Smooth muscle cell (in vitro differentiated cells): ENCODE results near the gene AIG1. TPM values are rescaled to one million over a fixed set of nuclear protein-coding genes. Genes with fewer than 3 reads are reported as not detected.

ENCODE experiments used
- DNase-seq: peaks from one replicate; lab custom pipeline; 2025; ENCODE audit not compliant: unreplicated experiment; lab: John Stamatoyannopoulos, UW
- H2AFZ ChIP-seq: fragments of 200-600 bp; sonication (generic); 2 replicates; pipeline ENCODE4 v1.6.0; 2016; ENCODE audit warnings: antibody characterized with exemption, low read depth, mild to moderate bottlenecking
- H3F3A ChIP-seq: fragments of 200-600 bp; sonication (generic); 2 replicates; pipeline ENCODE4 v1.6.0; 2017; ENCODE audit warnings: antibody characterized with exemption, low read depth
- H3K27ac ChIP-seq: fragments of 200-600 bp; sonication (generic); 2 replicates; pipeline ENCODE4 v1.5.1; 2016; ENCODE audit warnings: low read depth, mild to moderate bottlenecking
- H3K27me3 ChIP-seq: fragments of 200-600 bp; sonication (generic); 2 replicates; pipeline ENCODE4 v1.6.1; 2016; ENCODE audit warnings: low read depth, mild to moderate bottlenecking
- H3K36me3 ChIP-seq: fragments of 200-600 bp; sonication (generic); 2 replicates; pipeline ENCODE4 v1.5.1; 2016; ENCODE audit warnings: low read depth
- H3K4me1 ChIP-seq: fragments of 200-600 bp; sonication (generic); 2 replicates; pipeline ENCODE4 v1.5.1; 2016; ENCODE audit warnings: low read depth
- H3K4me2 ChIP-seq: fragments of 200-600 bp; sonication (generic); 2 replicates; pipeline ENCODE4 v1.6.0; 2016; ENCODE audit warnings: mild to moderate bottlenecking
- H3K4me3 ChIP-seq: fragments of 200-600 bp; sonication (generic); 2 replicates; pipeline ENCODE4 v1.5.1; 2016; ENCODE audit warnings: mild to moderate bottlenecking
- H3K79me2 ChIP-seq: fragments of 200-600 bp; sonication (generic); 2 replicates; pipeline ENCODE4 v1.6.0; 2016; ENCODE audit warnings: low read depth, mild to moderate bottlenecking
- H3K9ac ChIP-seq: fragments of 200-600 bp; sonication (generic); 2 replicates; pipeline ENCODE4 v1.6.0; 2016; ENCODE audit warnings: low read depth
- H3K9me3 ChIP-seq: fragments of 200-600 bp; sonication (generic); replicated peaks from 2 replicates; pipeline ENCODE4 v1.5.1; 2016; ENCODE audit warnings: low read depth
- H4K20me1 ChIP-seq: fragments of 200-600 bp; sonication (generic); 2 replicates; pipeline ENCODE4 v1.6.0; 2016; ENCODE audit warnings: low read depth
- CTCF ChIP-seq: fragments of 200-600 bp; sonication (generic); IDR thresholded peaks from 2 replicates; pipeline ENCODE4 v1.5.1; 2017; ENCODE audit warnings: borderline replicate concordance, mild to moderate bottlenecking, antibody characterized with exemption; ENCODE audit not compliant: insufficient read depth, poor library complexity, severe bottlenecking
- WGBS: methylation state at CpG from one replicate; pipeline ENCODE4 v1.1.7; 2016; ENCODE audit warnings: low lambda C conversion rate; 5-methylcytosine and 5-hydroxymethylcytosine counted together
- polyA plus RNA-seq: library from polyadenylated mRNA; unstranded; fragments of >200 nt; fragmentation: Nextera tagmentation; extraction: Ambion mirVana; gene quantifications from 2 replicates; pipeline ENCODE4 v1.2.1, GENCODE V29; 2016
- total RNA-seq: library from RNA; depleted of rRNA; stranded (reverse); fragments of >200 nt; gene quantifications from 2 replicates; pipeline ENCODE4 v1.2.3, GENCODE V29; 2014

AIG1 gene
- total and polyA plus RNA-seq, 2 experiments from 2014 or later = 9.1 to 25.9 TPM

DNA sequence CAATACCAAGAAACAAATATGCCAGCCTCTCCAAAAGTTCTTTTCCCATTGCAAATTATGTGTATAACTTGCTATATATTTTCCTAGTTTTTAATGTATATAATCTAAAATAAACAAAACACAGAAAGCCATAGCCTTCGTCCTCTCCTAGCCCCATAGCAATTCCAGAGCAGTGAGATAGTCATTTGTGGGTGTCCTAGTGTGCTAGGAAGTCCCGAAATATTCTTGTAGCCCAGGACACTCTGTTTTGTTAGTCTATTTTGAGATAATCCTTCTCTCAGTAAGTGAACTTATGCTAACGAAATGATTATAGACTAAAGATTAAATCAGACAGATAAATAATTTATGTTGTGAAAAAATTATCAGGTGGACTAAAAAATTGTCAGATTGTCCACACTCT lies 90.7 kb downstream of the AIG1 start:
- Histone ChIP-seq H3K79me2 (no peaks in the 10 kb centered on the region), H3K4me3 (no peak overlapping the region), H3K9me3 (no peaks in the 10 kb centered on the region), H3K36me3 (no peaks in the 10 kb centered on the region), H3K27me3 (no peaks in the 10 kb centered on the region), H3K27ac (no peak overlapping the region), H3F3A (no peaks in the 10 kb centered on the region), H3K4me2 (no peak overlapping the region), H4K20me1 (no peaks in the 10 kb centered on the region), H3K4me1 (no peaks in the 10 kb centered on the region), H2AFZ (no peak overlapping the region), H3K9ac (no peak overlapping the region)
- TF ChIP-seq CTCF = no peak
- no peak for DNase-seq
- WGBS = 94% methylated on average over 3 of the region's 3 CpGs

DNA sequence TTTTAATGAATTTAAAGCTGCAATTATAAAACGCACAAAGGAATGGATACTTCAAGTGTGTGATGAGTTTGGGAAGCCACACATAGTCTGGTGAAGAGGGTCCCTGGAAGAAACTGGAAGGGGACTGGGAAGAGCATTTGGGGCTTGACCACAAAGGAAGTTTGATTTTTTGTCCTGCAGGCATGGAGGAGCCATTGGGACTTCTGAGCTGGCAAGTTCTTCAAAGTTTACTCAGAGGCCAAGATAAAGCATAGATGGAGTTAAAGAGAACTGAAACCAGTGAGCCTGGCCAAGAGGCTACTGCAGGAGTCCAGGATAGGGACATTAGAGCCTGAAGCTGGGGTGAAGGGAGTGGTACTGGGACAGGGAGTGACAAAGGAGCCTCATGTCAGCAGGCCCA lies 95.0 kb downstream of the AIG1 start:
- H3K36me3 ChIP-seq = no peaks in the 10 kb centered on the region
- H3K9ac ChIP-seq = no peak overlapping the region
- H3K4me1 ChIP-seq = no peaks in the 10 kb centered on the region
- DNase-seq = no peak
- TF ChIP-seq CTCF = no peak
- H3F3A ChIP-seq = no peaks in the 10 kb centered on the region
- no peak overlapping the region for H3K4me2 ChIP-seq
- WGBS = 100% methylated on average over 1 of the region's 1 CpG
- H3K4me3 ChIP-seq = no peak overlapping the region
- no peak overlapping the region for H3K27ac ChIP-seq
- no peaks in the 10 kb centered on the region for H3K79me2 ChIP-seq
- H3K9me3 ChIP-seq = no peaks in the 10 kb centered on the region
- H2AFZ ChIP-seq = no peak overlapping the region
- H3K27me3 ChIP-seq = peaks cover 11% of the 10 kb centered on the region
- no peaks in the 10 kb centered on the region for H4K20me1 ChIP-seq

DNA sequence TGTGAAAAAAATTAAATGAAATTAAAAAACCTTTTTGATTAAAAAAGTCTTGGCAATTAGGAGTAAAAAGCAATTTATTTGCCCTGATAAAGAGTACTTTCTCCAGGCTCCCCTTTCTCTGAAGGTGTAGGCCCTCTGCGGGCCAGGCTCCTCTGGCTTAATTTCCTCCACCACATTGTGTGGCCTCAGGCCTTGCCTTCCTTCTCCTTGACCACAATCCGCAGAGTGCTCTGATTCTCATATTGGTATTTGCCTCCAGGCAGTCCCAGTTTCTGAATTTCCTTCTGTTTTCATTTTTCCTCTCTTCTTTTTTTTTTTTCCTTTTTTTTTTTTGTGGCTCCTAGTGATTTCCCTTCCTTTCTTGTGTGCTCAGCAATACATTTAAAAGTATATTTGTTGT lies 96.4 kb downstream of the AIG1 start:
- Histone ChIP-seq H3K4me3 (no peak overlapping the region), H3F3A (no peaks in the 10 kb centered on the region), H3K4me1 (no peaks in the 10 kb centered on the region), H3K9ac (no peak overlapping the region), H3K4me2 (no peak overlapping the region), H3K79me2 (no peaks in the 10 kb centered on the region), H2AFZ (no peak overlapping the region), H3K27me3 (peaks cover 11% of the 10 kb centered on the region), H3K9me3 (no peaks in the 10 kb centered on the region), H4K20me1 (no peaks in the 10 kb centered on the region), H3K27ac (no peak overlapping the region), H3K36me3 (no peaks in the 10 kb centered on the region)
- 36% methylated on average over 2 of the region's 2 CpGs for WGBS
- TF ChIP-seq CTCF = no peak
- DNase-seq = no peak

- 65% methylated on average over 3 of the region's 3 CpGs for WGBS
- H3K4me3 ChIP-seq = no peak overlapping the region
- no peaks in the 10 kb centered on the region for H3K36me3 ChIP-seq
- no peak overlapping the region for H2AFZ ChIP-seq
- H3K4me1 ChIP-seq = no peaks in the 10 kb centered on the region
- H3K4me2 ChIP-seq = no peak overlapping the region
- no peak for DNase-seq
- no peak overlapping the region for H3K27ac ChIP-seq
- peaks cover 11% of the 10 kb centered on the region for H3K27me3 ChIP-seq
- H4K20me1 ChIP-seq = no peaks in the 10 kb centered on the region
- H3F3A ChIP-seq = no peaks in the 10 kb centered on the region
- TF ChIP-seq CTCF = no peak
- H3K79me2 ChIP-seq = no peaks in the 10 kb centered on the region
- H3K9me3 ChIP-seq = no peaks in the 10 kb centered on the region
- no peak overlapping the region for H3K9ac ChIP-seq
Observed at GRCh38 chr6:143158113-143158581, 97.5 kb downstream of the AIG1 start.
